ENCODE measurements around the gene CACNB4.

The CACNB4 gene

DNA sequence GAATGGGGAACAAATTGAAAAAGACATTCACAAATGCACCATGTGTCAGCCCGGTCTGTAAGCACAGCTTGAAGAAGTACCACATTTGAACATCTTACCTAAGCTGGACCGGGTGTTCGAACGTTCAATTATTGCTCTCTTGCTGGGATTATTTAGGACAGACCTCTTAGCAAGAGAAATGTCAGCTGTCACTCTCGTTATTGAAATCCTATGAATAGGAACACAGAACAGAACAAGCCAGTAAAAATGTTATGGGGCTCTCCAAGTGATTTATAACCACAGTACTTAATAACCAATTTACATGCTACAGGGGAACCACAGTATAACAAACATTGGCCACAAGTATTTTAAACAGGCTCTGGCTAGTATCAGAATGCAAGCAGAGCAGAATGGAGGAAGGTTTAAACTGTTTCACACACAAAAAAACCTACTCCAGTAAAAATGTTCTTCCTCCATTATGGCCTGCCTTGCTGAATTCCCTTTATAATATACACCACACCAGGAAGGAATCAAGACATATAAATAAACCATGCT, 238.2 kb downstream of the CACNB4 start:
- no peak for DNase-seq (ENCODE audit: low read depth, low spot score)

DNA sequence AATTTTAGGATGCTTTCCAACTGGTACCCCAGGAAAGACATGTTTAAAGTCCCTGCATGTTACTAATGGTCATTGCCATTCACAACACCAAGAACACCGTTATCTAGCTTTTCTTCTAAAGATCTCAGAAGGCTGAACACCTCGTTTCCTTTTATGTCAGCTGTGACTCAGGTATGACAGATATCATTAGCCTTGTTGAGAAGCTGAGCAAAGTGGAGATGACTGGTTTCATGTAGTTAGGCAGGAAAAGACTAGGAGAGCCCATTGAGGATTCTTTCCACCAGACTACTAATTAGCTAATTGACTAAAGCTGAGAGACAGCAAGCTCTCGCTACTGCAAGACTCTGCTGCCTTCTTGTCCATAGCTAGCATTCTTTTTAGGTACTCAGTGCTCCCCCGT, 238.6 kb downstream of the CACNB4 start:
- no peak for DNase-seq (ENCODE audit: low read depth, low spot score)

DNA sequence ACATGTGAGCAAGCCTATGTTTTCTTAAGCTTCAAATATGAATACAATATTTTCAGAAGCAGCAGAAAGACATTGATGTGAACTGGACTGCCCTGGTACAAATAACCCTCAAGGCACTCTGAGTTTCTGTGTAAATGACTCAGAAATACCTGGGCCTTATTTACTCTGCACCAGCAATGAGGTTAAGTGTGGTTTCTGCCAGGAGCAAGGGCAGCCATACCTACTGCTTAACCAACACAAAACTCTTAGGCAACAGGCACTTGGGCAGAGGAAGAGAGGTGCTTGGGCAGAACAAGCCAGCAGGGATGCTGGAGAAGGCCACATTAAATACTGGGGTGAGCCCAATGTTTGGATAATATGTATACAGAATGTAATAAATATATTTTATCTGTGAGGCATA, 241.2 kb downstream of the CACNB4 start:
- no peak for DNase-seq (ENCODE audit: low read depth, low spot score)

DNA sequence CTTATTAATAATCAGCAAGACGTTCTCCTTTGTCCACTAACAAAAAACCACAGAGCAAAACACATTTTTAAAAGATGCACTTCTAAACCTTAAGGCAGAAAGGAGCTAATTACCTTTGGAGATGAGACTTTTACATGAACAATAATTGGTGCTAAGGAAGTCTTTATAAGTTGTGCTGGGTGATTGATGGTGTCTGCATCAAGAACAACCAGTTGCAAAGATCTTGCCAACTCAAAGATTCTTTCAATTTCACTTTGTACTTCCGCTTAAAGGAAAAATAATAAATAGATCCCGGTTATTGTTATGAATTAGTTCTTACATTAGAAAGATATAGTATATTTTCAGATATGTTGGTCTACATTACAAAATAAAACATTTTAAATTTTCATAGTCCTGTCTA, 243.7 kb downstream of the CACNB4 start:
- DNase-seq (ENCODE audit: low read depth, low spot score) = no peak

DNA sequence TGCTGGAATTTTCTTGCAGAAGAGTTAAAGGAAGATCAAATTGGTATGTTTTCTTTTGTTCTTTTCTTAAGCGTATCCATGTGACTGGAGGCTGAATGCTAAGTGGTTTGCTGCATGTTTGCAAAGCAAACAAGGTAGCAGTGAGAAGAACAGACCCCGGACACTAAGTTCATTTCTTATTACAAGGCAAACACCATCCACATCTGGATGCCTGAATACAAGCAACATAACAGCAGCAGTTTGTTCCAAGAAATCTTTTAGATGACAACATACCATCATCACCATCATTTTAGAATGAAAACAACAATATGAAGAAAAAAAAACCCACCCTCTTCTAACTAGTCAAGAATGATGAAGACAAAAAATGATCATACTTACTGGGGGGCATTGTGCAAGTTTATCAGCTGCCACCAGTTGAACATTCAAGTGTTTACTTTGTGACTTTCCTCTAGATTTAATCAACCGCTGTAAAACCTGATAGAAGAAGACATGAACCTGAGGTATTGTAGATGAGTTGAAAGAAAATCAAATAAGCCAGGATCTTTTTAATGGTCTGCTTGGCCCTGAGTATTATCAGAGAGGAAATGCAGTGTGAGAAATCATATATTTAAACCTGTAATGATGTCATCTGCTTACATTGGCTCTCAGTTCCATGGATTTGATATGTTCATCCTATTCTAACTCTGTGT, 245.6 kb downstream of the CACNB4 start:
- DNase-seq (ENCODE audit: low read depth, low spot score) = no peak

DNA sequence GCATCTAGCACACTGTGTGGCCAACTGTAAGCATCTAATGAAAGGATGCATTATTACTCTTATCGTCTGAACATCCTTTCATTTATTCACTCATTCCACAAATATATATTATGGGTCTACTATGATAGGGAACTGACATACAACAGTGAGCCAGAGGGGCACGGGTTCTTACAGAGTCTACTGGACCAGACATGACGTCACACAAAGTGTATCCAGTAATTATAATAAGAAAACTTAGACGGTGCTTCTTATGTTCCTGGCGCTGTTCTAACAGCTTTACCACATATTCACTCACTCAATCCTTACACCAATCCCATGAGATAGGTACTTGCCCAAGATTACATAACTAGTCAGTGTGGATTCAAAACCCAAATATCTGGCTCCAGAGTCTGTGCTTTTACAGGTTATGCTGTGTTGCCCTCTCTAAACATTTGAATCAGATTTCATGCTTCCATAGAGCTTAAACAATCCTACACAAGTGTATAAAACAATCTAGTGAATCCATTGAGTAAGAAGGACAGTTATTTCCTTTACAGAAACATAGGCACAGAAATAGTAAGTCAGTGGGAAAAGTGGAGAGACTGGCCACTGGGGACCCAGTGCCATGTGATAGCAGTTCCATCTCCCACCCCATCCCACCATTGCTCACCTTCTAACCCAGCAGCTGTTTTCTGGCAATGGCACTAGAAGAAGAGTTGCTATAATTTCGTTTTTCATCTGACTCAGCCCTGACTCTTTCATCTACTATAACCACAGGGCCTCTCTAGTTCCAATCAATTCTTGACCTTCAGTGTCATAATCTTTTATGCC, 246.4 kb downstream of the CACNB4 start:
- DNase-seq (ENCODE audit: low read depth, low spot score) = no peak

DNA sequence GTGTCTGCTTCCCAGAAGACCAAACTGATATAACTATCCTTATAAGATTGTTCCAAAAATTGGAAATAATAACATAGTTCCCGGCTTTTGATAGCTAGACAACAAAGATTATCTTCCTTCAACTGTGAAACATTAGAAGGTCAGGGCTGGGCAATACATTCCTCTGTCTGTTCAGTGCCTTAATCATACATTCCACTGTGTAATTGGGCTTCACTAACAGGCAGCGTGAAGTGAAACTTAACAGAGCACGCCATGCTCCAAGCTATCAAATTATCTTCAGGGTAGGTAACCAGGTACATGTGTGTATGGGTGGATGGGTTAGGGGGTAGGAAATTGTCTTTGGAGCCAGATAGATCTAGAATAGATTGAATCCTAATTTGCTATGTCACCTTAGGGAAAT, 247.1 kb downstream of the CACNB4 start:
- no peak for DNase-seq (ENCODE audit: low read depth, low spot score)

DNA sequence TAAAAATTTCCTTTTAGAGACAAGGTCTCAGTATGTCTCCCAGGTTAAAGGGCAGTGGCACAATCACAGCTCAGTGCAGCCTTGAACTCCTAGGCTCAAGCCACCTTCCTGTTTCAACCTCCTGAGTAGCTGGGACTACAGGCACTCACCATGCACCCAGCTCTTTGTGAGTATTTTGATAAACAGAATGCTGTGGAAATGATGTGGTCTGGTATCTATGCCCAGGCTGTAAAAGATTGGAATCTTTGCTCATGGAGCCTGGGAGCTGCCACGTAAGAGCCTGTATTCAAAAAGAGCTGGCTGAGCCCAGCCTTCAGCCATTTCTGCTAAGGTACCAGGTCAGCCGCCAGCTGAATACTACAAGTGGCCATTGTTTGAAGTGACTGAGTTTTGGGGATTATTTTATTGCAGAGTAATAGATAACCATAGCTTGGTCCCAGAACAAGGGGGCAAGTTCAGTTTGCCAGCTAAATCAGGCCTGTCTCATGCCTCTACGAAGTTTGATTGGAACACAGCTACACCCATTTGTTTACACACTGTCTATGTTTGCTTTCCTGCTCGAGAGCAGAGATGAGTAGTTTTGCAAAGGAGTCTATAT, 249.3 kb downstream of the CACNB4 start:
- DNase-seq (ENCODE audit: low read depth, low spot score) = no peak

DNA sequence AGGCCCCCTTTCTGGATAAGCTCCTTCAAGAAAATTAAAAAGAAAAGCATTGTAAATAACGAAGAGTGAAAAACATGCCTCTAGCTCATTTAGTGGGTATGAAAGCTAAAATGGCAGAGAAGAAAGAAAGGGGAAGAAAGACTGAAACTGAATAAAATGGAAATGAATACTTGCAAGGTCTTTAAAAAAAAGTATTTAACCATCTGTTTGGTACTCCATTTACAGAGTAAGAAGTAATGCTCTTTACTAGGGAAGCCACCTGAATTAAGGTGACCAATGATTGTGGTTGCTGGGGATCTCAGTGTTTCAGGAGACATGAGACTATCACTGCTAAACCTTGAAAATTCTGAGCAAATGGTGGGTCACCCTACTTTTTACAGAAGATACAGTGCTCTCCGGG, 253.0 kb downstream of the CACNB4 start:
- DNase-seq (ENCODE audit: low read depth, low spot score) = no peak

DNA sequence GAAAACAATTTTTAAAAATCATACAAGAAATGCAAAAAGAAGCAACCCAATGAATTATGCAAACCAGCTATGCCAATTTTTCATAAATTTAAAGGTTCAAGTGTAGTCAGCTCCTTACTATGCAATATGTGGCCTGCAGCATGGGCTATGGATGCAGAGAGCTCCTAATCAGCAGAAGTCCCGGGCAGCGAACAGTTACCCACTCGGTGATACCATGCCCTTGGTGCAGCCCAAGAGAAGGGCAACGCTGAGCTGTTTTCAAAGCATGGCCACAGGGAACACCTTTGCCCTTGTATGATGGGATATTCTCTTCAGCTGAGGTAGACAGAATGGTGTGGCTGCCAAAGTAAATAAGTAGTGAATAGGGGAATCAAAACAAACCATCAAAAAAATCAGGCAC, 253.4 kb downstream of the CACNB4 start:
- DNase-seq (ENCODE audit: low read depth, low spot score) = no peak

DNA sequence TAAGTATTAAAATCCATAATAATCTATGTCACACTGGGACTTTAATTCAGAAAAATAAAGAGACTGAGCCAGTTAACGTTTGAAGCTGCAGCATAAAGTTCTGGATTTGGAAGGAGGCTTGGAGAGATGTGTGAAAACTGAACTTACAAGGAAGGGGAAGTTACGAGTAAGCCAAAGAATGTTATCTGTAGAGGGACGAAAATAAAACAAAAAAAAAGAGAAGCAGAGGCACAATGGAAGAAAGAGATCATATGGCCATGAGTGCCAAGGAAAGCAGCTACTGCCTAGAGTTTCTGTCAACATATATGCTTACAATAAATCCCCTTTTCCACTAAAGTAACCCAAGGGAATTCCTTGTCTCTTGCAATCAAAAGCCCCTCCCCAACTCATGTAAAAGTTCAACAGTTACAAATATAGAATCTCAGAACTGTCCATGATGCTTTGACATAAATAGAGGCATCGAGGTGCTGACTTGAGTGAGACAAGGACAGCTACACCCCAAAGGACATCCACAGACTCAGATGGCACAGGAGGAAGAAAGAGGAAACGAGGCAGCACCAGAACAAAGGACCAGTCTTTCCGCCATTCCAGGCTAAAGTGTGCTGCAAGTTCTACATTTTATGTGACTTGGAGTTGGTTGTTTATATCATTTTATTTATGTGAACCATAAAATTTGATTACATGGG, 254.5 kb downstream of the CACNB4 start:
- DNase-seq (ENCODE audit: low read depth, low spot score) = no peak

DNA sequence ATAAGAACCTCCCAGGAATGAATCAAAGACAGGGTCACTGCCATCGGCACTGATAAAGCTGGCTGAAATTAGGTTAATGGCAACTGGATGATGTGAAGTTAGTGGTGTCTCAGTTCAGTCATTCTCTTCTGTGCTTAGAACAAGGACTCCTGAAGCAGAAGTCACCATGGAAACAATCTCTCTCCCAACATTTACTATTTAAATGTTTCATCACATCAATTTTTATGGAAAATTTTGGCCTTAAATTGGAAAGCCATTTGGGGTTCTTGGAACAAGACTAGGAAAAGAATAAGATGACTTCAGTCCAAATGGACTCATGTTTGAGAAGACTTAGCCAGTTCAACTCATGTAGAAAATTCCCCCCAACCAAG, 255.2 kb downstream of the CACNB4 start:
- no peak for DNase-seq (ENCODE audit: low read depth, low spot score)

DNA sequence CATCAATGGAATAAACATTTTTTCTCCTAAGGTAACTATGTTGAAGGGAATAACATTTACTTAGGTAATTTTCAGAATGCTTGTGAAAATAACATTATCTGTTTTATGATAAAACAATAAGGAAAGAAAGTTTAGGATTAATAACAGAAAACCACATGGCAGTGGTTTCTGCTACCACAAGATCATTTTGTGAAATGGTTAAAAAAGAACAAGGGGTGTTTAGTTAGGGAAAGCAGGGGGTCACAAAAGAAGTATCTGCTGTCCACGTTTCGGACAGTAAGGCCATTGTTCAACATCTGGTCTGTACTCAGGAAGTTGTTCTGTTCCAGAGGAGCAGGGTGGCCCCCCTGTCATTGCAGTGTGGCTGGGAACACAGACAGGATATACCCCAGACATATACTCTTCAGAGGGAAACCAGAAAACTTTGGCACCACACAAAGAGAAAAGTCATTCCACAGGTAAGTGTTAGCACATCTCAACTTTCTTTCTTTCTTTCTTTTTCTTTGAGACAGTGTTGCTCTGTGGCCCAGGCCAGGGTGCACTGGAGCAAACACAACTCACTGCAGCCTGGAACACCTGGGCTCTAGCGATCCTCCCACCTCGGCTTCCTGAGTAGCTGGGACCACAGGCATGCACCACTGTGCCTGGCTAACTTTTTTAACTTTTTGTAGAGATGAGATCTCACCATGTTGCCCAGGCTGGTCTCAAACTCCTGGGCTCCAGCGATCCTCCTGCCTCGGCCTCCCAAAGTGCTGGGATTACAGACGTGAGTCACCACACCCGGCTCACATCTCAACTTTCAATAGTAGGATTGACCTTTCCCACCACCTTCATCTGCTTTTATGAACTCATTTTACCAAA, 255.8 kb downstream of the CACNB4 start:
- DNase-seq (ENCODE audit: low read depth, low spot score) = no peak

DNA sequence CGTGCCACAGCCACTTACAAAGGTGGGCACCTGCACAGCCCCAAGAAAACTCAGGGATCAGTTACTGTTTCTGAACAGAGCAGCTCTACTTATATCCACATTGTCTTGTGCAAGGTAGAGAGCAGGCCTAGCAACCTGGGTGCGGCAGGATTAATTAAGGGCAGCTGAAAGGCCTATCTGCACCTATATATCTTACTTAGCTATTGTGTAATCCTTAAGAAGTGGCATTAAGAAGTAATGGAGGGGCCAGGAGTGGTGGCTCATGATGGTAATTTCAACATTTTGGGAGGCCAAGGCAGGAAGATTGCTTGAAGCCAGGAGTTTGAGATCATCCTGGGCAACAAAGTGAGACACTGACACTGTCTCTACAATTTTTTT, 257.8 kb downstream of the CACNB4 start:
- no peak for DNase-seq (ENCODE audit: low read depth, low spot score)

DNA sequence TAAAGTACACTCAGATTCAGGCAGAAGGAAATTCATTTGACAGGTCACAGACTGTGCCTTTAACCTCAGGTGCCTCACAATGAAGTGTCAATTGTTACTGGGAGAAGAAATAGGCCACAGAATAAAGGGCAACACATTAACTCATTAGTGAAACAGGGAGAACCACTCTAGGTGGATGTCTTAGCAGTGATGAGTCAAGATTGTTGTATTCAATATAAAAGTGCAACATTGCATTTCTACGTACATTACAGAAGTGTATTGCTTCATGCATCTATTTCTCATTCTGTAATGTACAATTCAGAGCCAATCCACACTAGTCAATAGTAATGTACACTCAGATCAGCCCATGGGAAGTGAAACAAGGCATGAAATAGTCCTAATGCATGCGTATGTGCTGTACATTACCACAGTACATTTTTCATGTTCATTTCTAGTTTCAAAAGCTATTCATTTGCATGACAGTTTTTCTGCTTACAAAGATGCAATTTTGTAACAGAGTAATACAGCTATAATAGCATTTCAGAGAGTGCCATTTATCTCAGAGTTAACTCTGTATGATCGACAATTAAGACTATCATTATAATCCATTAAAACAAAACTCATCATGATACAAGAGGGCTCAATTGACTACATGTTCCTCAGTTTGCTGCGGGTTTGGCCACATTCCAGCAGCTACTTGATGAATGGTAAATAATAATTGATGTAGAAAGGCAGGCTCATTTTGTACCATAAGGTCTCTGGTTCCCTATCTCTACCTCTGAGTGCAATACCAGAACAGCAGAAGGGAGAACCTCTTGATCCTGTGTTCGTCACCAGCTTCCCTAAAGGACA, 258.4 kb downstream of the CACNB4 start:
- DNase-seq (ENCODE audit: low read depth, low spot score) = no peak

DNA sequence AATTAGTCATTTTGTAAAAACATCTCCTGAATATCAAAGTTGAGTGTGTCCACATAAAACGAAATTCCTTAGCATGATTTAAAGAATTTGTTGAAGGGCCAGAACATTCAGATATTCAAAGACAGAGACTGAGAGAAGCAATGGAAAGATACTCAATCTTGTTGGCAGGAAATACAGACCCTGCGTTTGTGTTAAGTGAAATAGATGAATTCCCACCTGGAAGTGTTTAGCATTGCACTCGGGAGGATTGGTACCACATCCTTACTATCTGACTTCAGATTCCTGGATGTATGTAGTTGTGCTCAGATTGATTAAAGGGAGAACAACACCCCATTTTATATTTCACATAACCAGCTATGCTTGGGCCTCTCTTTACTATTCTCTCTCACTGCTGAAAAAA, 260.9 kb downstream of the CACNB4 start:
- no peak for DNase-seq (ENCODE audit: low read depth, low spot score)

DNA sequence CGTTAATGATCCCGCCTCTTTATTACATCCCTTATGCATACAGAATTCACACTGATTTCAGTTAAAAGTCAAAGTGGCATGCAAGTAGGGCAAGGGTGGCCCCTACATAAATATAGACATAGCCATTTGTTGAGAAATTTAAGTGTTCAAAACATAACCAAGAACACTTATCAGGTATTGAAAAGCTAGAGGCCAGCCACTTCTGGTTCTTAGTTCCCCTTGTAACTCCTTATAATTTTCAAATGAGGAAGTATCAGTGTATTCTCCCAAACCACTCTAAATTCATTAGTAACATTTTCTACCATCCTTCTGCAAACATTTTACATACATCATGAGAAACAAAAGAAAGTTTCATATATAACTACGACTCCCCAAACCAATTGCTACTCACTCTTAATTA, 264.9 kb downstream of the CACNB4 start:
- DNase-seq (ENCODE audit: low read depth, low spot score) = no peak

DNA sequence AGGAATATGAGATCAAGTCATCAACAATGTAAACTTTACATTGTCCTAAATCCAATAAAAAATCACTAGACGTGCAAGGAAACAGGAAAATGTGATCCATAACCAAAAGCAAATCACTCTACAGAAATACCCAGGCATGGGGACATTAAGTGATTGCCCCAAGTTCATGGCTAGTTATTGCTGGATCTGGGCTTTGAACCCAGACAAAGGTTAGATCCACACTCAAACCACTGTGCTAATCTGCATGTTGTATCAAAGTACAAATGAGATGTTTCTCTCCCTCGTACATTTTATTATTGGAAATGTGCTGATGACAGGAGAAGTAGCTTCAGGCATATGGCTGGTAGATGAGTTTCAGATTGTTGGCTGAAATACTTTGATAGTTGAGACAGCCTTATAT, 267.9 kb downstream of the CACNB4 start:
- no peak for DNase-seq (ENCODE audit: low read depth, low spot score)

DNA sequence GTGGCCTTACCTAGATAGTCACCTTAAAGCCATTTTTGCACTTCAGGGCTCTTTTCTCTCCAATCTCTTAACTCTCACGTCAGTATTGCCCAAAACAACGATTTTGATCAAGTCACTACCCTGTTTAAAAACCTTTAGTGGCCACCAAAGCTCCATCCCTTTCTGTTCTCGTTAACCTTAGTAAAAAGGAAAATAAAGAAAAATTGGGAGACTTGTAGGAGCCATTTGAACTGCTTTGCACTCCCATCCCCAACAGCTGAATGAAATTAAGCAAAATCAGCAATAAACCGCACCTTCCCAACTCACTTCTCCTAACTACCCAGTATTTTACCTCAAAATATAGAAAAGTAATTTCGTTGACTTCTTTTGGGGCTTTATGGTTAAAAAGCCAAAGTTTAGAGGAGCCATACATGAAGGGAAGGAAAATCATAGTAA, 269.9 kb downstream of the CACNB4 start:
- no peak for DNase-seq (ENCODE audit: low read depth, low spot score)

DNA sequence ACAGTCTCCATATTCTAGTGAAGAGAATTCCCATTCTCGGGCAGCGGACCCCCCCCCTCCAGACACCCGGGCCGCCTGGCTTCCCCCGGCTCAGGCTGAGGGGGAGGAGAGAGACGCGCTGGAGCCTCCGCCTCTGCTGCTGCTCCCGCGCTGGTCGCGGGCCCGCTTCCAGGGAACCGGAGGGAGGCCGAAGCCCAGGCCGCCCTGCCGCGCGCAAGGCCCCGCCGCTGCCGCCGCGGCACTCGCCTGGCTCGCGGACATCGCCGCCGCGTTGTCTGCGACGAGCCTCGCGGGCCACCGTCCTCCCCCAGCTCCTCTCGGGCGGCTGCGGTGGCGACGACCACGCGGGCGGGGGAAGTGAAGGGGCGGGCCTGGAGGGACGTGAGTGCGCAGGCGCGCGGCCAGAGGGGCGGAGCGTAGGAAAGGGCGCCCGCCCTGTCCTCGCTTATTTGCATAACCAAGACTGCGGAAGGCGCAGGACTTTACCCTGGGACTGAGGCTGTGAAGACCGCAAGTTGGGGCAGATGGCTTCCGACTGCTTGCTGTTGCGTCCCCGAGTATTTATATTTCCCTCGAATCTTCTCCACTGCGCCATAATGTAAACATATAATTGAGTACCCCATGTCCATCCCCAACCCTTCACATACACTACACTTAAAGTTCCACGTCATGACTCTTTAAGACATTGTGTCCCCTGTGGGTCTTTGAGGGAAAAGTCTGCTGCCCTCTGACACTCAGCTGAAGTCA, 270.5 kb downstream of the CACNB4 start, which contains the start of gene ARL5A:
TSS of gene ARL5A (minus strand) at position 279 of the 747 bp plus-strand sequence. CDS start at position 34, 245 bp downstream.
- peak; percentile 88 for DNase-seq (ENCODE audit: low read depth, low spot score)
